Stomach (tissue), 9 donors: ENCODE results near the gene FSHR. TPM values are rescaled to one million over a fixed set of nuclear protein-coding genes. Genes with fewer than 3 reads are reported as not detected.

Source experiments
- DNase-seq, 2 donors: peaks; one replicate each; pipeline versions ENCODE4 v3.0.0 to v3.0.0-alpha.2; 2013 to 2019
- H3K27ac ChIP-seq, 5 donors: fragments of 200-600 bp in 4 of 5; sonication (generic) in 4 of 5; one replicate each; pipeline ENCODE4 v1.5.1; 2013 to 2019; ENCODE audit warnings: mild to moderate bottlenecking in 1 of 5, moderate library complexity in 1 of 5
- H3K27me3 ChIP-seq, 3 donors: fragments of 200-600 bp; sonication (generic); one replicate each; pipeline ENCODE4 v1.5.1; 2017 to 2019; ENCODE audit warnings: mixed run types in 1 of 3
- H3K36me3 ChIP-seq, 4 donors: fragments of 200-600 bp; sonication (generic); 1 replicate in 3 of 4; 2 replicates in 1 of 4; pipeline ENCODE4 v1.5.1; 2016 to 2019
- H3K4me1 ChIP-seq, 4 donors: fragments of 200-600 bp; sonication (generic); one replicate each; pipeline ENCODE4 v1.5.1; 2016 to 2019
- H3K4me3 ChIP-seq, 4 donors: fragments of 200-600 bp; sonication (generic) in 3 of 4; one replicate each; pipeline ENCODE4 v1.5.1; 2016 to 2019; ENCODE audit warnings: mild to moderate bottlenecking in 1 of 4
- H3K9me3 ChIP-seq, 4 donors: fragments of 200-600 bp; sonication (generic); one replicate each; pipeline ENCODE4 v1.5.1; 2016 to 2019
- EP300 ChIP-seq: sonication (generic); formaldehyde crosslinking; IDR thresholded peaks from one replicate; pipeline ENCODE4 v1.6.1; 2017; ENCODE audit warnings: antibody characterized with exemption
- POLR2A ChIP-seq, 4 donors: fragments of 450-650 bp; IDR thresholded peaks; one replicate each; pipeline ENCODE4 v1.6.1; 2016; ENCODE audit warnings: antibody characterized with exemption in 4 of 4, control low read depth in 2 of 4, mild to moderate bottlenecking in 1 of 4, moderate library complexity in 1 of 4
- POLR2AphosphoS5 ChIP-seq, 3 donors: sonication (generic); formaldehyde crosslinking; IDR thresholded peaks; one replicate each; pipeline ENCODE4 v1.6.1; 2016; ENCODE audit warnings: antibody characterized with exemption in 3 of 3
- WGBS, 5 donors: extraction: QIAGEN DNeasy Blood & Tissue Kit in 3 of 5; methylation state at CpG; one replicate each; pipeline versions ENCODE4 v1.1.5 to v1.1.7; 2013 to 2018; 5-methylcytosine and 5-hydroxymethylcytosine counted together
- intact Hi-C: fragments of 100-400 bp; cut with DNase I; formaldehyde crosslinking; loops from one replicate; pipeline ENCODE4 v1.15.1; 2023; ENCODE audit warnings: low total_unique reads
- polyA plus RNA-seq, 3 donors: library from polyadenylated mRNA; stranded (reverse); fragments of 200-250 nt; gene quantifications; one replicate each; pipeline ENCODE4 v1.2.3, GENCODE V29; 2013
- total RNA-seq, 5 donors: library from RNA; depleted of rRNA; stranded (reverse); fragments of >200 nt; gene quantifications; one replicate each; pipeline versions ENCODE4 v1.1.0 to v1.2.3, GENCODE V29; 2014 to 2016
- TF ChIP-seq, protein P1 (sequence below), 7 experiments: fragments of 450-650 bp in 4 of 7; fragments of 200-600 bp in 3 of 7; sonication (generic) in 3 of 7; IDR thresholded peaks; one replicate each; pipeline ENCODE4 v1.5.1; 2016 to 2019; ENCODE audit warnings: antibody characterized with exemption in 7 of 7, control low read depth in 2 of 7, mild to moderate bottlenecking in 1 of 7
- donor health status: healthy with polysubstance abuse.
- donor health status: Bipolar disorder and iron deficiency.
- donor health status: healthy.

Gene FSHR
- total and polyA plus RNA-seq, 8 donors: not detected

DNA sequence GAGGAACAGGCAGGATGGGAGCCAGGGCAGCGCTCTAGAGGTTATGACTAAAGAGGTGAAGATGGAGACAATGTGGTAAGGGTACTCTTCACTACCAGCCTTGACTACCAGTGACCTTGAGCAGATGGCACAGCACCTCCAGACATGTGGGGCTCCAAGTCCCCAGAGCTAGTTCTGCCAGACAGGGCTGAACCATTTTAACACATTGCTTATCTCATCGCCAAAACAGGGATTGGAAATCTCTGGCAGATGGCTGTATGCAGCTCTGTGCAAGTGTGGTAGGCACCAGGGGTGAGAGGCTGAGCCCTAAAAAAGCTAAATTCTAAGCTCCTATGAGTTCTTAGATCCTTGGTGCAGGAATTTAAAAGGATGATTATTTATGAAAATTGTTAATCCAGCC lies 41.3 kb downstream of the FSHR start:
- intact Hi-C loops: no loop called here
- Histone ChIP-seq H3K27ac (no peak overlapping the region), H3K4me3 (no peak overlapping the region), H3K27me3 (no peaks in the 10 kb centered on the region), H3K9me3 (no peaks in the 10 kb centered on the region), H3K36me3 (no peaks in the 10 kb centered on the region), H3K4me1 (no peaks in the 10 kb centered on the region)
- TF ChIP-seq POLR2A (IDR thresholded peaks at IDR 0.05): no peak
- DNase-seq: no peak
- WGBS, 5 donors: 71 to 94% (median 87%) methylated on average over 2 of the region's 2 CpGs

DNA sequence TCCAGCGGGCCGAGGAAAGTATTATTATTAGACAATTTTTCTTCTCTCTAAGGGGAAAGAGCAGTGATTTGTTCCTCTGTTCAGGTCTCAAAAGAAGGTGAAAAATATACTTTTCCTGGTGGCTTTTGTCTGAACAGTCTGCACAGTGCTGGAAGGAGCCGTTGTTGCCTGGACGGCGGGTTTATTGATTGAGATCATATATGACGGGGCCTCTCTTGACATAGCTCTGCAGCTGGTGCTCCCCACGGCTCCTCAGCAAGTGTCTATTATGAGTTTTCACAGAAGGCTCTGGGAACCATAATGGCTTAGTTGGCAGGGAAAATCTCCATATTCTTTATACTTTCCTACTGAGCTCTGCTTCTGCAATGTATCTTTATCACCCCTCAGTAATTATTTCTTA lies 42.9 kb downstream of the FSHR start:
- no peaks in the 10 kb centered on the region for H3K27me3 ChIP-seq
- intact Hi-C loops: no loop called here
- DNase-seq: peak in 1 of 2 donors; percentile 31
- no peaks in the 10 kb centered on the region for H3K4me1 ChIP-seq
- H3K27ac ChIP-seq: no peak overlapping the region
- H3K4me3 ChIP-seq: no peak overlapping the region
- TF ChIP-seq, protein P1, sequence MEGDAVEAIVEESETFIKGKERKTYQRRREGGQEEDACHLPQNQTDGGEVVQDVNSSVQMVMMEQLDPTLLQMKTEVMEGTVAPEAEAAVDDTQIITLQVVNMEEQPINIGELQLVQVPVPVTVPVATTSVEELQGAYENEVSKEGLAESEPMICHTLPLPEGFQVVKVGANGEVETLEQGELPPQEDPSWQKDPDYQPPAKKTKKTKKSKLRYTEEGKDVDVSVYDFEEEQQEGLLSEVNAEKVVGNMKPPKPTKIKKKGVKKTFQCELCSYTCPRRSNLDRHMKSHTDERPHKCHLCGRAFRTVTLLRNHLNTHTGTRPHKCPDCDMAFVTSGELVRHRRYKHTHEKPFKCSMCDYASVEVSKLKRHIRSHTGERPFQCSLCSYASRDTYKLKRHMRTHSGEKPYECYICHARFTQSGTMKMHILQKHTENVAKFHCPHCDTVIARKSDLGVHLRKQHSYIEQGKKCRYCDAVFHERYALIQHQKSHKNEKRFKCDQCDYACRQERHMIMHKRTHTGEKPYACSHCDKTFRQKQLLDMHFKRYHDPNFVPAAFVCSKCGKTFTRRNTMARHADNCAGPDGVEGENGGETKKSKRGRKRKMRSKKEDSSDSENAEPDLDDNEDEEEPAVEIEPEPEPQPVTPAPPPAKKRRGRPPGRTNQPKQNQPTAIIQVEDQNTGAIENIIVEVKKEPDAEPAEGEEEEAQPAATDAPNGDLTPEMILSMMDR (IDR thresholded peaks at IDR 0.05): no peak
- TF ChIP-seq POLR2AphosphoS5 (IDR thresholded peaks at IDR 0.05) (no peak), POLR2A (IDR thresholded peaks at IDR 0.05) (no peak), EP300 (no peak)
- H3K9me3 ChIP-seq: no peaks in the 10 kb centered on the region
- H3K36me3 ChIP-seq: no peaks in the 10 kb centered on the region
- WGBS, 5 donors: 61 to 67% (median 64%) methylated on average over 7 of the region's 7 CpGs

DNA sequence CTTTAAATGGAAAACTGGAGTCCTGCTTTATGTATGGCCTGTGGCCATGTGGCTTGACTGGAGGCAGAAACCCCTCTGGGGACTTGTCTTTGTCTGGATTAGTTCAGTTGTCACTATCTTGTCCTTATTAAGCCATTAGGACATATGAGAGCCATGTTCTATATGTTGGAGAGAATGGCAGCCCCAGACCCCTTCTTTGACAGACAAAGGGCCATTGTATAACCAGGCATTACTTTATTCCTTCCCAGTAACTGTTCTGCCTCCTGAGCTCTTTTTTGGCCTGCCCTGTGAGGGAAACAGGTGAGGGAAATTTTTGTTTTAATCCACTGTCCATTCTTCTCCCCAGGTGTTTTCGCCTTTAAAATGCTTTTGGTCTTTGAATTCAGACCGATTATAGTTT lies 43.3 kb downstream of the FSHR start:
- Histone ChIP-seq H3K27ac (no peak overlapping the region), H3K4me1 (no peaks in the 10 kb centered on the region), H3K9me3 (no peaks in the 10 kb centered on the region), H3K27me3 (no peaks in the 10 kb centered on the region), H3K36me3 (no peaks in the 10 kb centered on the region), H3K4me3 (no peak overlapping the region)
- 70 to 93% (median 90%) methylated on average over 2 of the region's 2 CpGs for WGBS, 5 donors
- TF ChIP-seq POLR2AphosphoS5 (IDR thresholded peaks at IDR 0.05) (no peak), EP300 (no peak), POLR2A (IDR thresholded peaks at IDR 0.05) (no peak)
- TF ChIP-seq, protein P1 (IDR thresholded peaks at IDR 0.05): no peak
- no peak for DNase-seq
- intact Hi-C loops: no loop called here

DNA sequence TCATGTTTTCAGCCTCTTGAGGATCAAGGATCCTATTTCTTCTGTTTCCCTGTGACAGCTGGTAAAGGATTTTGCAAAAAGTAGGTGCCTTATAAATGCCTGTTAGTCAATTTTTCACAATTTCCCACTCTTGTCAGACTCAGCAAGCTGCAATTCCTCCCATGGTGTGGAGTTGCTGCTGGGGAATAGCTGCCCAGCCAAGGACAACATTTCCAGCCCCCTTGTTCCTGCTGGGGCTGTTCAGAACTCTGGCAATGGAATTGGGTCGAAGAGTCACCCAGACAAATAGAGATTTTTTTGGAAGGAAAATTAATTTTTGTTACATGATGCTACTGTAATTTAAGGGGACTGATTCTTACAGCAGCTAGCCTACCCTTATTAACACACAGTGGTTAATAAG lies 43.7 kb downstream of the FSHR start:
- intact Hi-C loops: no loop called here
- TF ChIP-seq POLR2A (IDR thresholded peaks at IDR 0.05): no peak
- no peak for TF ChIP-seq EP300
- no peak for TF ChIP-seq POLR2AphosphoS5 (IDR thresholded peaks at IDR 0.05)
- TF ChIP-seq, protein P1 (IDR thresholded peaks at IDR 0.05): no peak
- Histone ChIP-seq H3K4me3 (no peak overlapping the region), H3K9me3 (no peaks in the 10 kb centered on the region), H3K27me3 (no peaks in the 10 kb centered on the region), H3K27ac (no peak overlapping the region), H3K36me3 (no peaks in the 10 kb centered on the region), H3K4me1 (no peaks in the 10 kb centered on the region)
- no peak for DNase-seq
- 71 to 93% (median 79%) methylated on average over 1 of the region's 1 CpG for WGBS, 5 donors

DNA sequence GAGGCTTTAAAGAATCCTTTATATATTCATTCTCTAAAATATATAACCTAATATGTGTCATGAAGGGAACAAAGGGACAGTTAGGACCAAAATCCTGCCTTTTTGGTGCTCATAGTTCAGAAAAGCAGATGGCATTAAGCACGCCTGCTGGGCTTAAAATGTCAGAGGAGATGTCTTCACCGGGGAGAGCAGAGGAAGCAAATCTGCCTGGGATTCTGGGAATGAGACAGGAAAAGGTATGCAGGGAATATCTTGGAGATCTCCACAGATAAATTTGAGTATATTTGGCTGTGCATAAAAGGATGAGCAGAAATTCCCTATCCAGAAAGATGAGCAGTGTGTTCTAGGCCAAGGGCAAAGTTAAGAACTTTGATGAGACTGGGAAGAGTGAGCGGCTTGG lies 45.5 kb downstream of the FSHR start:
- no peaks in the 10 kb centered on the region for H3K36me3 ChIP-seq
- no peaks in the 10 kb centered on the region for H3K27me3 ChIP-seq
- no peak for TF ChIP-seq POLR2AphosphoS5 (IDR thresholded peaks at IDR 0.05)
- H3K9me3 ChIP-seq: no peaks in the 10 kb centered on the region
- 82 to 91% (median 87%) methylated on average over 3 of the region's 3 CpGs for WGBS, 5 donors
- DNase-seq: no peak
- H3K4me3 ChIP-seq: no peak overlapping the region
- intact Hi-C loops: no loop called here
- H3K4me1 ChIP-seq: no peaks in the 10 kb centered on the region
- no peak overlapping the region for H3K27ac ChIP-seq
